SJCRH30 (cell line): Measurements from ENCODE around the gene SCRG1. TPM values are rescaled to one million over a fixed set of nuclear protein-coding genes. Genes with fewer than 3 reads are reported as not detected.

Source experiments
- DNase-seq, 2 experiments: peaks; one replicate each; pipeline ENCODE4 v3.0.0-alpha.2; 2015 to 2020
- H3K27ac ChIP-seq: fragments of 250-450 bp; sonication (Bioruptor Pico); 2 replicates; pipeline ENCODE4 v1.5.1; 2020; ENCODE audit warnings: mild to moderate bottlenecking, moderate library complexity
- H3K27me3 ChIP-seq: fragments of 250-450 bp; sonication (Bioruptor Pico); 2 replicates; pipeline ENCODE4 v1.5.1; 2020; ENCODE audit warnings: mild to moderate bottlenecking, moderate library complexity
- H3K36me3 ChIP-seq: fragments of 250-450 bp; sonication (Bioruptor Pico); 2 replicates; pipeline ENCODE4 v1.5.1; 2020; ENCODE audit warnings: mild to moderate bottlenecking, moderate library complexity
- H3K4me1 ChIP-seq: fragments of 250-450 bp; sonication (Bioruptor Pico); 2 replicates; pipeline ENCODE4 v1.5.1; 2020; ENCODE audit warnings: mild to moderate bottlenecking, moderate library complexity
- H3K4me3 ChIP-seq: fragments of 250-450 bp; sonication (Bioruptor Pico); 2 replicates; pipeline ENCODE4 v1.5.1; 2020; ENCODE audit warnings: mild to moderate bottlenecking, moderate library complexity
- H3K9me3 ChIP-seq: fragments of 250-450 bp; sonication (Bioruptor Pico); replicated peaks from 2 replicates; pipeline ENCODE4 v1.5.1; 2020; ENCODE audit warnings: mild to moderate bottlenecking, moderate library complexity
- total RNA-seq: library from RNA; depleted of rRNA; stranded (reverse); fragments of >200 nt; shearing (Covaris generic); gene quantifications from 2 replicates; pipeline ENCODE4 v1.2.3, GENCODE V29; 2014

The SCRG1 gene
- total RNA-seq, 1 experiment from 2014 or later = not detected

- no peak overlapping the region for H3K27ac ChIP-seq
- no peaks in the 10 kb centered on the region for H3K27me3 ChIP-seq
- H3K36me3 ChIP-seq = no peaks in the 10 kb centered on the region
- DNase-seq = no peak
- no peaks in the 10 kb centered on the region for H3K9me3 ChIP-seq
- no peaks in the 10 kb centered on the region; the same call in 1 of the 2 replicates for H3K4me1 ChIP-seq
- H3K4me3 ChIP-seq = no peak overlapping the region
Observed at GRCh38 chr4:173418639-173419038, 19.7 kb upstream of the SCRG1 start.

GRCh38 chr4:173417833-173418232 is 18.9 kb upstream of the SCRG1 start:
- Histone ChIP-seq H3K27me3 (no peaks in the 10 kb centered on the region), H3K27ac (no peak overlapping the region)

GRCh38 chr4:173415885-173416653 is 17.2 kb upstream of the SCRG1 start:
- DNase-seq = peak; percentile 64 to 65
- Histone ChIP-seq H3K4me3 (peak overlapping the region; percentile 51), H3K9me3 (no peaks in the 10 kb centered on the region), H3K4me1 (no peaks in the 10 kb centered on the region; the same call in 1 of the 2 replicates), H3K27me3 (no peaks in the 10 kb centered on the region), H3K27ac (peak overlapping the region; percentile 5; the same call in 1 of the 2 replicates), H3K36me3 (no peaks in the 10 kb centered on the region)

More at GRCh38 chr4:173417833-173418232, 18.9 kb upstream of the SCRG1 start:
- no peaks in the 10 kb centered on the region for H3K9me3 ChIP-seq
- H3K36me3 ChIP-seq = no peaks in the 10 kb centered on the region
- no peak overlapping the region for H3K4me3 ChIP-seq
- H3K4me1 ChIP-seq = no peaks in the 10 kb centered on the region; the same call in 1 of the 2 replicates
- DNase-seq = no peak

GRCh38 chr4:173415092-173415491 is 16.2 kb upstream of the SCRG1 start:
- no peaks in the 10 kb centered on the region for H3K9me3 ChIP-seq
- no peak overlapping the region for H3K4me3 ChIP-seq
- H3K27ac ChIP-seq = no peak overlapping the region
- no peaks in the 10 kb centered on the region for H3K27me3 ChIP-seq
- H3K4me1 ChIP-seq = no peaks in the 10 kb centered on the region; the same call in 1 of the 2 replicates
- DNase-seq = peak in 1 of 2 experiments; percentile 33
- no peaks in the 10 kb centered on the region for H3K36me3 ChIP-seq

GRCh38 chr4:173414456-173414855 is 15.5 kb upstream of the SCRG1 start:
- no peaks in the 10 kb centered on the region for H3K27me3 ChIP-seq
- DNase-seq = no peak
- no peaks in the 10 kb centered on the region for H3K36me3 ChIP-seq
- no peaks in the 10 kb centered on the region for H3K9me3 ChIP-seq
- no peak overlapping the region for H3K4me3 ChIP-seq
- H3K4me1 ChIP-seq = no peaks in the 10 kb centered on the region; the same call in 1 of the 2 replicates
- H3K27ac ChIP-seq = no peak overlapping the region

- Histone ChIP-seq H3K27me3 (no peaks in the 10 kb centered on the region), H3K4me1 (no peaks in the 10 kb centered on the region; the same call in 1 of the 2 replicates), H3K36me3 (no peaks in the 10 kb centered on the region), H3K27ac (no peak overlapping the region), H3K9me3 (no peaks in the 10 kb centered on the region), H3K4me3 (no peak overlapping the region)
- no peak for DNase-seq
Observed at GRCh38 chr4:173413036-173413435, 14.1 kb upstream of the SCRG1 start.

- Histone ChIP-seq H3K36me3 (no peaks in the 10 kb centered on the region), H3K9me3 (no peaks in the 10 kb centered on the region), H3K4me3 (no peak overlapping the region), H3K27ac (no peak overlapping the region), H3K4me1 (no peaks in the 10 kb centered on the region; the same call in 1 of the 2 replicates), H3K27me3 (no peaks in the 10 kb centered on the region)
- no peak for DNase-seq
Observed at GRCh38 chr4:173411106-173411693, 12.3 kb upstream of the SCRG1 start.

- H3K4me1 ChIP-seq = no peaks in the 10 kb centered on the region
- no peaks in the 10 kb centered on the region for H3K27me3 ChIP-seq
- no peaks in the 10 kb centered on the region for H3K36me3 ChIP-seq
- H3K4me3 ChIP-seq = no peak overlapping the region
- peak in 1 of 2 experiments; percentile 9 for DNase-seq
- H3K9me3 ChIP-seq = no peaks in the 10 kb centered on the region
- H3K27ac ChIP-seq = no peak overlapping the region
Observed at GRCh38 chr4:173410079-173410478, 11.2 kb upstream of the SCRG1 start.

- Histone ChIP-seq H3K27ac (no peak overlapping the region), H3K27me3 (no peaks in the 10 kb centered on the region), H3K36me3 (no peaks in the 10 kb centered on the region), H3K4me1 (no peaks in the 10 kb centered on the region; the same call in 1 of the 2 replicates), H3K4me3 (no peak overlapping the region), H3K9me3 (no peaks in the 10 kb centered on the region)
- DNase-seq = no peak
Observed at GRCh38 chr4:173405840-173406606, 7.1 kb upstream of the SCRG1 start.

- no peaks in the 10 kb centered on the region for H3K36me3 ChIP-seq
- no peaks in the 10 kb centered on the region for H3K9me3 ChIP-seq
- no peak for DNase-seq
- no peak overlapping the region for H3K27ac ChIP-seq
- no peaks in the 10 kb centered on the region for H3K27me3 ChIP-seq
- no peaks in the 10 kb centered on the region; the same call in 1 of the 2 replicates for H3K4me1 ChIP-seq
- H3K4me3 ChIP-seq = no peak overlapping the region
Observed at GRCh38 chr4:173404296-173404865, 5.5 kb upstream of the SCRG1 start.

GRCh38 chr4:173403051-173403450 is 4.1 kb upstream of the SCRG1 start:
- no peak for DNase-seq
- H3K36me3 ChIP-seq = no peaks in the 10 kb centered on the region

GRCh38 chr4:173401063-173401462 is 2.1 kb upstream of the SCRG1 start:
- H3K4me1 ChIP-seq = no peaks in the 10 kb centered on the region; the same call in 1 of the 2 replicates
- H3K36me3 ChIP-seq = no peaks in the 10 kb centered on the region
- no peak overlapping the region for H3K27ac ChIP-seq
- H3K27me3 ChIP-seq = no peaks in the 10 kb centered on the region
- H3K4me3 ChIP-seq = no peak overlapping the region
- H3K9me3 ChIP-seq = no peaks in the 10 kb centered on the region
- DNase-seq = no peak

More at GRCh38 chr4:173403051-173403450, 4.1 kb upstream of the SCRG1 start:
- no peak overlapping the region for H3K4me3 ChIP-seq
- H3K27ac ChIP-seq = no peak overlapping the region
- H3K4me1 ChIP-seq = no peaks in the 10 kb centered on the region; the same call in 1 of the 2 replicates
- no peaks in the 10 kb centered on the region for H3K27me3 ChIP-seq
- H3K9me3 ChIP-seq = no peaks in the 10 kb centered on the region

GRCh38 chr4:173398220-173398619 is 696 bp downstream of the SCRG1 start:
- H3K4me3 ChIP-seq = no peak overlapping the region
- H3K27ac ChIP-seq = no peak overlapping the region
- H3K36me3 ChIP-seq = no peaks in the 10 kb centered on the region
- H3K27me3 ChIP-seq = no peaks in the 10 kb centered on the region
- H3K4me1 ChIP-seq = no peaks in the 10 kb centered on the region; the same call in 1 of the 2 replicates
- H3K9me3 ChIP-seq = no peaks in the 10 kb centered on the region
- no peak for DNase-seq

- DNase-seq = no peak
- H3K27me3 ChIP-seq = no peaks in the 10 kb centered on the region
- no peaks in the 10 kb centered on the region for H3K9me3 ChIP-seq
- H3K4me3 ChIP-seq = no peak overlapping the region
- H3K27ac ChIP-seq = no peak overlapping the region
- H3K36me3 ChIP-seq = no peaks in the 10 kb centered on the region
- no peaks in the 10 kb centered on the region; the same call in 1 of the 2 replicates for H3K4me1 ChIP-seq
Observed at GRCh38 chr4:173397604-173398003, 1.3 kb downstream of the SCRG1 start.
